ENCODE measurements around the gene DDOST.

The DDOST gene

GRCh38 chr1:20663969-20664715 is 3.0 kb upstream of the DDOST start:
- Histone ChIP-seq H3K36me3 (ENCODE audit: insufficient read depth, low read length) (peaks cover 9% of the 10 kb centered on the region), H3K27me3 (ENCODE audit: insufficient read depth, low read length) (no peaks in the 10 kb centered on the region), H3K4me1 (ENCODE audit: insufficient read depth, low read length) (peaks cover 21% of the 10 kb centered on the region), H3K4me3 (ENCODE audit: low read length) (no peak overlapping the region), H2AFZ (ENCODE audit: low read depth, low read length) (no peak overlapping the region), H3K9me3 (ENCODE audit: low read length) (no peaks in the 10 kb centered on the region)

GRCh38 chr1:20663365-20663764 is 2.2 kb upstream of the DDOST start:
- no peaks in the 10 kb centered on the region for H3K9me3 ChIP-seq (ENCODE audit: low read length)
- no peaks in the 10 kb centered on the region for H3K27me3 ChIP-seq (ENCODE audit: insufficient read depth, low read length)
- no peak overlapping the region for H2AFZ ChIP-seq (ENCODE audit: low read depth, low read length)
- H3K4me3 ChIP-seq (ENCODE audit: low read length), result no peak overlapping the region
- peaks cover 13% of the 10 kb centered on the region for H3K36me3 ChIP-seq (ENCODE audit: insufficient read depth, low read length)
- H3K4me1 ChIP-seq (ENCODE audit: insufficient read depth, low read length), result peaks cover 21% of the 10 kb centered on the region

GRCh38 chr1:20662110-20662475 is 924 bp upstream of the DDOST start:
- Histone ChIP-seq H3K27me3 (ENCODE audit: insufficient read depth, low read length) (no peaks in the 10 kb centered on the region), H2AFZ (ENCODE audit: low read depth, low read length) (no peak overlapping the region), H3K36me3 (ENCODE audit: insufficient read depth, low read length) (peaks cover 23% of the 10 kb centered on the region), H3K9me3 (ENCODE audit: low read length) (no peaks in the 10 kb centered on the region), H3K4me1 (ENCODE audit: insufficient read depth, low read length) (peaks cover 21% of the 10 kb centered on the region), H3K4me3 (ENCODE audit: low read length) (peak overlapping the region; percentile 74)

- no peak overlapping the region for H2AFZ ChIP-seq (ENCODE audit: low read depth, low read length)
- peaks cover 36% of the 10 kb centered on the region for H3K36me3 ChIP-seq (ENCODE audit: insufficient read depth, low read length)
- peaks cover 21% of the 10 kb centered on the region for H3K4me1 ChIP-seq (ENCODE audit: insufficient read depth, low read length)
- H3K9me3 ChIP-seq (ENCODE audit: low read length), result no peaks in the 10 kb centered on the region
- no peaks in the 10 kb centered on the region for H3K27me3 ChIP-seq (ENCODE audit: insufficient read depth, low read length)
- H3K4me3 ChIP-seq (ENCODE audit: low read length), result peak overlapping the region; percentile 87
Measured at GRCh38 chr1:20660847-20661206, 342 bp downstream of the DDOST start.

- Histone ChIP-seq H3K27me3 (ENCODE audit: insufficient read depth, low read length) (no peaks in the 10 kb centered on the region), H3K9me3 (ENCODE audit: low read length) (no peaks in the 10 kb centered on the region), H3K4me1 (ENCODE audit: insufficient read depth, low read length) (peaks cover 21% of the 10 kb centered on the region), H3K36me3 (ENCODE audit: insufficient read depth, low read length) (peaks cover 40% of the 10 kb centered on the region), H2AFZ (ENCODE audit: low read depth, low read length) (no peak overlapping the region), H3K4me3 (ENCODE audit: low read length) (peak overlapping the region; percentile 87)
Measured at GRCh38 chr1:20660363-20660762, 806 bp downstream of the DDOST start.

- Histone ChIP-seq H3K9me3 (ENCODE audit: low read length) (no peaks in the 10 kb centered on the region), H3K4me1 (ENCODE audit: insufficient read depth, low read length) (peaks cover 21% of the 10 kb centered on the region), H2AFZ (ENCODE audit: low read depth, low read length) (no peak overlapping the region), H3K27me3 (ENCODE audit: insufficient read depth, low read length) (no peaks in the 10 kb centered on the region), H3K36me3 (ENCODE audit: insufficient read depth, low read length) (peaks cover 57% of the 10 kb centered on the region), H3K4me3 (ENCODE audit: low read length) (no peak overlapping the region)
Measured at GRCh38 chr1:20658166-20658915, 2.8 kb downstream of the DDOST start.

- Histone ChIP-seq H3K9me3 (ENCODE audit: low read length) (no peaks in the 10 kb centered on the region), H2AFZ (ENCODE audit: low read depth, low read length) (no peak overlapping the region), H3K36me3 (ENCODE audit: insufficient read depth, low read length) (peaks cover 70% of the 10 kb centered on the region), H3K4me1 (ENCODE audit: insufficient read depth, low read length) (peaks cover 16% of the 10 kb centered on the region), H3K4me3 (ENCODE audit: low read length) (no peak overlapping the region), H3K27me3 (ENCODE audit: insufficient read depth, low read length) (no peaks in the 10 kb centered on the region)
Measured at GRCh38 chr1:20657024-20657423, 4.1 kb downstream of the DDOST start.

- H3K27me3 ChIP-seq (ENCODE audit: insufficient read depth, low read length), result no peaks in the 10 kb centered on the region
- no peak overlapping the region for H2AFZ ChIP-seq (ENCODE audit: low read depth, low read length)
- H3K36me3 ChIP-seq (ENCODE audit: insufficient read depth, low read length), result peaks cover 84% of the 10 kb centered on the region
- no peaks in the 10 kb centered on the region for H3K9me3 ChIP-seq (ENCODE audit: low read length)
- H3K4me1 ChIP-seq (ENCODE audit: insufficient read depth, low read length), result no peaks in the 10 kb centered on the region
- H3K4me3 ChIP-seq (ENCODE audit: low read length), result no peak overlapping the region
Measured at GRCh38 chr1:20654104-20654690, 7.0 kb downstream of the DDOST start.

- Histone ChIP-seq H3K4me1 (ENCODE audit: insufficient read depth, low read length) (no peaks in the 10 kb centered on the region), H3K36me3 (ENCODE audit: insufficient read depth, low read length) (peaks cover 84% of the 10 kb centered on the region), H3K27me3 (ENCODE audit: insufficient read depth, low read length) (no peaks in the 10 kb centered on the region), H3K9me3 (ENCODE audit: low read length) (no peaks in the 10 kb centered on the region), H2AFZ (ENCODE audit: low read depth, low read length) (no peak overlapping the region), H3K4me3 (ENCODE audit: low read length) (no peak overlapping the region)
Measured at GRCh38 chr1:20652300-20652699, 8.9 kb downstream of the DDOST start.

- Histone ChIP-seq H3K27me3 (ENCODE audit: insufficient read depth, low read length) (no peaks in the 10 kb centered on the region), H3K9me3 (ENCODE audit: low read length) (no peaks in the 10 kb centered on the region), H3K36me3 (ENCODE audit: insufficient read depth, low read length) (peaks cover 55% of the 10 kb centered on the region), H2AFZ (ENCODE audit: low read depth, low read length) (no peak overlapping the region), H3K4me1 (ENCODE audit: insufficient read depth, low read length) (no peaks in the 10 kb centered on the region), H3K4me3 (ENCODE audit: low read length) (no peak overlapping the region)
Measured at GRCh38 chr1:20648946-20649345, 12.2 kb downstream of the DDOST start.

- H3K27me3 ChIP-seq (ENCODE audit: insufficient read depth, low read length), result no peaks in the 10 kb centered on the region
- peaks cover 50% of the 10 kb centered on the region for H3K36me3 ChIP-seq (ENCODE audit: insufficient read depth, low read length)
- H3K4me3 ChIP-seq (ENCODE audit: low read length), result no peak overlapping the region
- no peaks in the 10 kb centered on the region for H3K9me3 ChIP-seq (ENCODE audit: low read length)
- H3K4me1 ChIP-seq (ENCODE audit: insufficient read depth, low read length), result no peaks in the 10 kb centered on the region
- no peak overlapping the region for H2AFZ ChIP-seq (ENCODE audit: low read depth, low read length)
Measured at GRCh38 chr1:20648438-20648837, 12.7 kb downstream of the DDOST start.

GRCh38 chr1:20645414-20645813 is 15.8 kb downstream of the DDOST start:
- H3K9me3 ChIP-seq (ENCODE audit: low read length), result no peaks in the 10 kb centered on the region
- H3K4me3 ChIP-seq (ENCODE audit: low read length), result no peak overlapping the region
- H3K27me3 ChIP-seq (ENCODE audit: insufficient read depth, low read length), result no peaks in the 10 kb centered on the region
- H3K36me3 ChIP-seq (ENCODE audit: insufficient read depth, low read length), result peaks cover 22% of the 10 kb centered on the region
- no peak overlapping the region for H2AFZ ChIP-seq (ENCODE audit: low read depth, low read length)
- no peaks in the 10 kb centered on the region for H3K4me1 ChIP-seq (ENCODE audit: insufficient read depth, low read length)

GRCh38 chr1:20644416-20644815 is 16.8 kb downstream of the DDOST start:
- Histone ChIP-seq H3K4me1 (ENCODE audit: insufficient read depth, low read length) (no peaks in the 10 kb centered on the region), H3K36me3 (ENCODE audit: insufficient read depth, low read length) (peaks cover 17% of the 10 kb centered on the region), H3K9me3 (ENCODE audit: low read length) (no peaks in the 10 kb centered on the region), H3K27me3 (ENCODE audit: insufficient read depth, low read length) (no peaks in the 10 kb centered on the region), H2AFZ (ENCODE audit: low read depth, low read length) (no peak overlapping the region), H3K4me3 (ENCODE audit: low read length) (no peak overlapping the region)
